PC-9 (cell line): ENCODE results near the gene GAS7. TPM values are rescaled to one million over a fixed set of nuclear protein-coding genes. Genes with fewer than 3 reads are reported as not detected.

ENCODE experiments used
- BruUV-seq: library from RNA; stranded (reverse); fragments of 400-500 nt; replicated peaks from 2 replicates; lab custom pipeline; 2021; lab: Mats Ljungman, UMichigan
- CTCF ChIA-PET: fragments of 300-600 bp; sonication (Branson Sonifier 250); formaldehyde crosslinking; loops from one replicate; lab custom pipeline; 2022; ENCODE audit warnings: antibody characterized with exemption; lab: Charles Lee
- POLR2A ChIA-PET: fragments of 300-600 bp; sonication (Branson Sonifier 250); formaldehyde crosslinking; loops from one replicate; lab custom pipeline; 2022; ENCODE audit warnings: antibody characterized with exemption; ENCODE audit not compliant: unreplicated experiment; lab: Charles Lee
- DNase-seq, 2 experiments: peaks; one replicate each; pipeline versions ENCODE4 v3.0.0 to v3.0.0-alpha.2; 2015 to 2022; ENCODE audit warnings: mixed read lengths in 1 of 2
- H2AFZ ChIP-seq: fragments of 200-600 bp; sonication (generic); 2 replicates; pipeline ENCODE4 v1.8.1; 2017; ENCODE audit warnings: antibody characterized with exemption
- H3F3A ChIP-seq: fragments of 200-600 bp; sonication (generic); 2 replicates; pipeline ENCODE4 v1.8.1; 2017; ENCODE audit warnings: antibody characterized with exemption, mild to moderate bottlenecking, low read depth; ENCODE audit not compliant: insufficient read depth
- H3K27ac ChIP-seq: fragments of 200-600 bp; sonication (generic); 2 replicates; pipeline ENCODE4 v1.6.1; 2016; ENCODE audit warnings: mixed run types
- H3K27me3 ChIP-seq: fragments of 200-600 bp; sonication (generic); 2 replicates; pipeline ENCODE4 v1.6.1; 2016; ENCODE audit warnings: low read depth, mixed run types; ENCODE audit not compliant: insufficient read depth
- H3K36me3 ChIP-seq: fragments of 200-600 bp; sonication (generic); 2 replicates; pipeline ENCODE4 v1.6.1; 2016; ENCODE audit warnings: low read depth, mixed run types
- H3K4me1 ChIP-seq: fragments of 200-600 bp; sonication (generic); replicated peaks from 2 replicates; pipeline ENCODE4 v1.6.1; 2016; ENCODE audit warnings: mixed run types; ENCODE audit not compliant: insufficient read depth
- H3K4me2 ChIP-seq: fragments of 200-600 bp; sonication (generic); 2 replicates; pipeline ENCODE4 v1.6.1; 2017; ENCODE audit warnings: mixed run types
- H3K4me3 ChIP-seq: fragments of 200-600 bp; sonication (generic); 2 replicates; pipeline ENCODE4 v1.6.1; 2016; ENCODE audit warnings: mixed run types
- H3K79me2 ChIP-seq: fragments of 200-600 bp; sonication (generic); 2 replicates; pipeline ENCODE4 v1.6.1; 2017; ENCODE audit warnings: low read depth, mixed run types
- H3K9me2 ChIP-seq: fragments of 200-600 bp; sonication (generic); 2 replicates; pipeline ENCODE4 v1.8.1; 2017; ENCODE audit warnings: mild to moderate bottlenecking; ENCODE audit not compliant: insufficient read depth
- H3K9me3 ChIP-seq: fragments of 200-600 bp; sonication (generic); 2 replicates; pipeline ENCODE4 v1.8.1; 2016; ENCODE audit warnings: low read depth; ENCODE audit not compliant: insufficient read depth
- H4K20me1 ChIP-seq: fragments of 200-600 bp; sonication (generic); 2 replicates; pipeline ENCODE4 v1.8.1; 2017; ENCODE audit not compliant: insufficient read depth
- EZH2 ChIP-seq: fragments of 200-600 bp; sonication (generic); IDR thresholded peaks from 2 replicates; pipeline ENCODE4 v1.8.0; 2017; ENCODE audit warnings: antibody characterized with exemption, low read depth
- intact Hi-C: fragments of 100-400 bp; cut with micrococcal nuclease; formaldehyde crosslinking; loops from one replicate; pipeline ENCODE4 v1.10.0; 2022; ENCODE audit not compliant: unreplicated experiment
- total RNA-seq: library from RNA; stranded (reverse); gene quantifications from 2 replicates; pipeline ENCODE4 v1.2.3, GENCODE V29; 2021
- TF ChIP-seq, protein P1 (sequence below): fragments of 200-600 bp; sonication (generic); conservative IDR thresholded peaks from 2 replicates; pipeline ENCODE4 v1.6.1; 2017; ENCODE audit warnings: mixed run types, antibody characterized with exemption, mild to moderate bottlenecking, moderate library complexity

The GAS7 gene
- total RNA-seq, 1 experiment from 2014 or later, result not detected

DNA sequence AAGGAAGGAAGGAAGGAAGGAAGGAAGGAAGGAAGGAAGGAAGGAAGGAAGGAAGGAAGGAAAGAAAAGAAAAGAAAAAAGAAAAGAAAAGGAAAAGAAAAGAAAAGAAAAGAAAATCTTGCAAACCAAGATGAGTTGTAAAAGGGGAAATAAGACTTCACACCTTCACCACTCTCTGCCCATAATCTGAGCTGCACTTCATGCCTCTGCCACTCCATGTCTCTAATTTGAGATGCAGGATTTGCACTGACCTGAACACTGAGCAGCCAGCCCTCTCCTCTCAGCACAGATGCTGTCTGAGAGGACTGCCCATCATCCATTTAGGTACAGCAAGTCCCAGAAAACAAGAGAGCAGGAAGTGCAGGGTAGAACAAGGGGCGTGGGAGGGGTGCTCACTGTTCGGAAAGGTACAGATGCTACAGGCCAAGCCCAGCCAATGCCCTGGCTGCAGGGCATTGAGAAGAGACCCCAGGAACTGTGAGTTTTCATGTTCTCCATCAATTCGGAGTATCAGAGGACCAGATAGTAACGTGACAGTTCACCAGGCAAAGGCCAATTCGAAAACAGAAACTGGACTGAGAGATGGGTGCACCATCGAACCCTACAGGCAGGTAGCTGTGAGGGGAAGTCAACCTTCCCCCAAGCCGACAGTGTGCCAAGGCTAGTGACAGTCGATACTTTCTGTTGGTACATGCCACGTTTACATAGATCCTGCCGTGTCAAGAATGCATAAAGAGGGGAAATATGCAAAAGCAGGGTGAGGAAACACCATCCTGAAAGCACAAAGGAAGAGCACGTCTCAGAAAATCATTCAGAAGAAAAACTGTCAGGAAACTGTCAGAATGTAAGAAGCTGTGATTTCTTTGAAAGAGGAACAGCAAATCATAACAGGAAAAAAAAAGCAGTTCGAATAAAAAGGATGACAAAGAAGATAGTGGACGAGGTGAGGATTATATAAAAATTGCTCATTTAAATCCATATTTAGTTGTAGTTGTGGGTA is 151.3 kb downstream of the GAS7 start:
- Histone ChIP-seq H3K4me1 (no peaks in the 10 kb centered on the region), H2AFZ (no peak overlapping the region), H3K36me3 (no peaks in the 10 kb centered on the region), H3K4me3 (no peak overlapping the region), H3K27ac (no peak overlapping the region), H3K79me2 (no peaks in the 10 kb centered on the region), H3K9me3 (no peaks in the 10 kb centered on the region), H3F3A (no peaks in the 10 kb centered on the region), H3K4me2 (no peak overlapping the region), H3K27me3 (peaks cover 69% of the 10 kb centered on the region), H3K9me2 (no peaks in the 10 kb centered on the region), H4K20me1 (no peaks in the 10 kb centered on the region)
- no TSS peak for BruUV-seq
- POLR2A ChIA-PET, result no interaction called here
- CTCF ChIA-PET, result no interaction called here
- intact Hi-C loops, result no loop called here
- TF ChIP-seq, protein P1, sequence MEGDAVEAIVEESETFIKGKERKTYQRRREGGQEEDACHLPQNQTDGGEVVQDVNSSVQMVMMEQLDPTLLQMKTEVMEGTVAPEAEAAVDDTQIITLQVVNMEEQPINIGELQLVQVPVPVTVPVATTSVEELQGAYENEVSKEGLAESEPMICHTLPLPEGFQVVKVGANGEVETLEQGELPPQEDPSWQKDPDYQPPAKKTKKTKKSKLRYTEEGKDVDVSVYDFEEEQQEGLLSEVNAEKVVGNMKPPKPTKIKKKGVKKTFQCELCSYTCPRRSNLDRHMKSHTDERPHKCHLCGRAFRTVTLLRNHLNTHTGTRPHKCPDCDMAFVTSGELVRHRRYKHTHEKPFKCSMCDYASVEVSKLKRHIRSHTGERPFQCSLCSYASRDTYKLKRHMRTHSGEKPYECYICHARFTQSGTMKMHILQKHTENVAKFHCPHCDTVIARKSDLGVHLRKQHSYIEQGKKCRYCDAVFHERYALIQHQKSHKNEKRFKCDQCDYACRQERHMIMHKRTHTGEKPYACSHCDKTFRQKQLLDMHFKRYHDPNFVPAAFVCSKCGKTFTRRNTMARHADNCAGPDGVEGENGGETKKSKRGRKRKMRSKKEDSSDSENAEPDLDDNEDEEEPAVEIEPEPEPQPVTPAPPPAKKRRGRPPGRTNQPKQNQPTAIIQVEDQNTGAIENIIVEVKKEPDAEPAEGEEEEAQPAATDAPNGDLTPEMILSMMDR, result no peak
- no peak for TF ChIP-seq EZH2
- no peak for DNase-seq

DNA sequence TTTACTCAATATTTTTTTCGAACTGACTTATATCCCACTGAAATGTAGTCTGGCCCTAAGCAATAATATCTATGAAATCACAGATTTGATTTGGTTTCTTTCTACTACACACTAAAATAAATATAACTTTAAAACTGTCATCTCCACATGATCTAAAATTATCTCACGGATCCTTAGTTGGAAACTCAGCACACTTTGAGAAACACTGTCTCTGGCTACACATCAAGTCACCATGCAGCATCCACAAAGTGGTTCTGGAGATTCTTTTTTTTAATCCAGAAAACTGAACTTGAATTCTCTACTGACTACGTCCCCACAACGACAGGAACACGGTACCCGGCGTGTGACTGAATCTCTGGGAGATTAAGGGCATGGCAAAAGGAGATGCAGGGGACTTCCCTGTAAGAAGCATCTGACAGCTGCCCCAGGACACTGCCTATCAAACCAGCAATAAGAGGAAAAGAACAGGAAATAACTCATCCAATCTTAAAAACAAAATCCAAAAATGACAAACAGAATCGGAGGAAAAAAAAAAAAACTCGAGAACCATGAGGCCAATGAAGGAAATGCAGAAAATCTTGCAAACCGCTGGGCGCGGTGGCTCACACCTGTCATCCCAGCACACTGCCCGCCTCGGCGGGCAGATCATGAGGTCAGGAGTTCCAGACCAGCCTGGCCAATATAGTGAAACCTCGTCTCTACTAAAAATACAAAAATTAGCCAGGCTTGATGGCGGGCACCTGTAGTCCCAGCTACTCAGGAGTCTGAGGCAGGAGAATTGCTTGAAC is 152.3 kb downstream of the GAS7 start:
- no peaks in the 10 kb centered on the region for H3K36me3 ChIP-seq
- ChIA-PET POLR2A (no interaction called here), CTCF (no interaction called here)
- H2AFZ ChIP-seq, result no peak overlapping the region
- no peak overlapping the region for H3K4me2 ChIP-seq
- intact Hi-C loops, result no loop called here
- H3K79me2 ChIP-seq, result no peaks in the 10 kb centered on the region
- no peaks in the 10 kb centered on the region for H3K4me1 ChIP-seq
- no peak for TF ChIP-seq EZH2
- TF ChIP-seq, protein P1, result no peak
- H4K20me1 ChIP-seq, result no peaks in the 10 kb centered on the region
- no peak for DNase-seq
- no peaks in the 10 kb centered on the region for H3F3A ChIP-seq
- H3K9me3 ChIP-seq, result no peaks in the 10 kb centered on the region
- no peak overlapping the region for H3K27ac ChIP-seq
- H3K4me3 ChIP-seq, result no peak overlapping the region
- H3K9me2 ChIP-seq, result no peaks in the 10 kb centered on the region
- BruUV-seq, result no TSS peak
- peaks cover 67% of the 10 kb centered on the region for H3K27me3 ChIP-seq

DNA sequence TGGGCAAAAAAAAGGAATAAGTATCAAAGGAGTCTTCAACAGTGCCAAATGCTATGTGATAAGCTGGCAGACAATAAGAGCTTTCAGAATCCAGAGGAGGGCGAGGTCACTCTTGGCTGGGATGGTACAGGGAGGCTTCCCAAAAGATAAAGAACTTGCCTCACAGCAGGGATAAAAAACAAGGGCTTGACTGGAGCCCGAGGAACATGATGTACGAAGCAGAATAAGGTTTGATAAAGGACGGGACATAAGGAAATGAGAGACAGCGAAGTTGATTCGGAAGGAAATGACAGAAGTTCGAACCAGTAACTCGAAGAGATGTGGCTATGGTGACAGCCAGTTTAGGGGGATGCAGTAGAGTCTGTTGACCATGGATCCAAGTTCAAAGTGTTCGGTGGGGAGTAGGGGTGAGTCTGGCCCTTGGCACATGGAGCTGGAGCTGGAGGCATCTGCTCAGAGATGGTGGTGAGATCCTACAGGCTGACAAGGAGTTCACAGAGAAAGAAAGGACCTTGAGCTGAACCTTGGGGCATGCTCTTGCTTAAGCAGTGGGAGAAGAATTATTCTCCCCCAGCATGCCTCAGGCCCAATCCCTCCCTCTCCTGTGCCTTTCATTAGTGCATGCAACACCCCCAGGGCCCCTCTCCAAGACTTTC is 155.7 kb downstream of the GAS7 start:
- Histone ChIP-seq H3K4me3 (no peak overlapping the region), H2AFZ (no peak overlapping the region), H3K79me2 (no peaks in the 10 kb centered on the region), H3K9me2 (no peaks in the 10 kb centered on the region), H3F3A (no peaks in the 10 kb centered on the region), H3K4me2 (no peak overlapping the region), H3K27ac (no peak overlapping the region), H3K36me3 (no peaks in the 10 kb centered on the region), H3K9me3 (no peaks in the 10 kb centered on the region), H3K4me1 (no peaks in the 10 kb centered on the region), H4K20me1 (no peaks in the 10 kb centered on the region), H3K27me3 (peaks cover 88% of the 10 kb centered on the region)
- BruUV-seq, result no TSS peak
- ChIA-PET CTCF (no interaction called here), POLR2A (no interaction called here)
- DNase-seq, result no peak
- no peak for TF ChIP-seq EZH2
- TF ChIP-seq, protein P1, result no peak
- intact Hi-C loops, result no loop called here
